Tibial nerve (tissue), 4 donors: ENCODE measurements around the gene USP9X. TPM values are rescaled to one million over a fixed set of nuclear protein-coding genes. Genes with fewer than 3 reads are reported as not detected.
"Not testable (repeated sequence)": the region's sequence is repeated elsewhere in the genome, so short reads cannot be mapped to it uniquely, and the experiment has no call there.

Source experiments
- DNase-seq, 2 donors: peaks; one replicate each; pipeline ENCODE4 v3.0.0-alpha.2; 2019; ENCODE audit warnings: low spot score in 2 of 2
- H3K27ac ChIP-seq, 4 donors: fragments of 200-600 bp; sonication (generic) in 3 of 4; one replicate each; pipeline ENCODE4 v1.5.1; 2017 to 2019; ENCODE audit warnings: mild to moderate bottlenecking in 1 of 4
- H3K27me3 ChIP-seq, 2 donors: fragments of 200-600 bp; sonication (generic) in 1 of 2; one replicate each; pipeline versions ENCODE4 v1.5.1 to v1.6.0; 2017 to 2019
- H3K36me3 ChIP-seq, 3 donors: fragments of 200-600 bp; sonication (generic); one replicate each; pipeline ENCODE4 v1.5.1; 2018 to 2019
- H3K4me1 ChIP-seq, 4 donors: fragments of 200-600 bp; sonication (generic) in 3 of 4; one replicate each; pipeline ENCODE4 v1.5.1; 2017 to 2019
- H3K4me3 ChIP-seq, 4 donors: fragments of 200-600 bp; sonication (generic) in 3 of 4; one replicate each; pipeline ENCODE4 v1.5.1; 2017 to 2019; ENCODE audit warnings: mild to moderate bottlenecking in 1 of 4, moderate library complexity in 1 of 4
- H3K9me3 ChIP-seq, 4 donors: fragments of 200-600 bp; sonication (generic) in 3 of 4; one replicate each; pipeline ENCODE4 v1.5.1; 2017 to 2019
- CTCF ChIP-seq, 5 experiments: fragments of 200-600 bp in 3 of 5; fragments of 450-650 bp in 2 of 5; sonication (generic) in 3 of 5; IDR thresholded peaks; one replicate each; pipeline ENCODE4 v1.5.1; 2016 to 2019; ENCODE audit warnings: antibody characterized with exemption in 5 of 5, mild to moderate bottlenecking in 3 of 5, moderate library complexity in 2 of 5
- EP300 ChIP-seq, 2 donors: sonication (generic); formaldehyde crosslinking; IDR thresholded peaks; one replicate each; pipeline ENCODE4 v1.6.1; 2017; ENCODE audit warnings: antibody characterized with exemption in 2 of 2, mild to moderate bottlenecking in 1 of 2
- POLR2A ChIP-seq, 2 donors: fragments of 450-650 bp; IDR thresholded peaks; one replicate each; pipeline ENCODE4 v1.6.1; 2017; ENCODE audit warnings: antibody characterized with exemption in 2 of 2, mild to moderate bottlenecking in 2 of 2, moderate library complexity in 2 of 2
- whole genome bisulfite sequencing, 2 donors: methylation state at CpG; one replicate each; pipeline ENCODE4 v1.1.5; 2018; 5-methylcytosine and 5-hydroxymethylcytosine counted together
- total RNA-seq, 4 donors: library from RNA; depleted of rRNA; stranded (reverse); fragments of >200 nt; gene quantifications; one replicate each; pipeline ENCODE4 v1.1.0, GENCODE V29; 2016

Gene USP9X
- total RNA-seq, 4 donors from 2014 or later, result 83.1 to 101 (median 97.2) TPM

- TF ChIP-seq CTCF (IDR thresholded peaks at IDR 0.05), result no peak
- TF ChIP-seq POLR2A (IDR thresholded peaks at IDR 0.05), result no peak
- no peak for TF ChIP-seq EP300 (IDR thresholded peaks at IDR 0.05)
- 92 to 93% methylated on average over 1 of the region's 1 CpG for WGBS, 2 donors
Observed at GRCh38 chrX:41198410-41198809, 113.2 kb downstream of the USP9X start.

DNA sequence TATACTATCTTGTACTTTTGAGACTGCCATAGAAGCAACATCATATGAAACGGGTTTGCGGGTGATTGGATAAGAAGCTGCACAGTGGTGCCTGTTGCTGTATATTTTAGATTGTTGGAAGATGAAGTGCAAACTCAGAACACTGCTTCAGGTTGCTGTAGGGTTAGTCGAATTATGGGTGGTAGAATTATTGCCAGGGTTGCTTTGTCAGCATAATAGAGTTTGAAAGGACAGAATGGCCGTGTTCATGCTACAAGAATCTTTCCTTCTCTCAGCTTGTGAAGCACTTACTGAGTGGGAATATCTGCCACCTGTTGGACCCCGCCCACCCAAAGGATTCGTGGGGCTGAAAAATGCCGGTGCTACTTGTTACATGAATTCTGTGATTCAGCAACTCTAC is 115.5 kb downstream of the USP9X start:
- Histone ChIP-seq H3K9me3 (no peaks in the 10 kb centered on the region), H3K27ac (no peak overlapping the region), H3K36me3 (peaks cover 0 to 79% (median 0%) of the 10 kb centered on the region in 3 donors), H3K4me1 (no peaks in the 10 kb centered on the region), H3K27me3 (no peaks in the 10 kb centered on the region), H3K4me3 (no peak overlapping the region)
- TF ChIP-seq POLR2A (IDR thresholded peaks at IDR 0.05), result no peak
- TF ChIP-seq EP300 (IDR thresholded peaks at IDR 0.05), result no peak
- no peak for TF ChIP-seq CTCF (IDR thresholded peaks at IDR 0.05)
- DNase-seq, result no peak
- WGBS, 2 donors, result 91 to 96% methylated on average over 6 to 7 of the region's 7 CpGs

More at GRCh38 chrX:41198410-41198809, 113.2 kb downstream of the USP9X start:
- DNase-seq, result no peak
- Histone ChIP-seq H3K27ac (no peak overlapping the region), H3K9me3 (no peaks in the 10 kb centered on the region), H3K4me1 (no peaks in the 10 kb centered on the region), H3K4me3 (no peak overlapping the region), H3K36me3 (peaks cover 0 to 74% (median 0%) of the 10 kb centered on the region in 3 donors), H3K27me3 (no peaks in the 10 kb centered on the region)

DNA sequence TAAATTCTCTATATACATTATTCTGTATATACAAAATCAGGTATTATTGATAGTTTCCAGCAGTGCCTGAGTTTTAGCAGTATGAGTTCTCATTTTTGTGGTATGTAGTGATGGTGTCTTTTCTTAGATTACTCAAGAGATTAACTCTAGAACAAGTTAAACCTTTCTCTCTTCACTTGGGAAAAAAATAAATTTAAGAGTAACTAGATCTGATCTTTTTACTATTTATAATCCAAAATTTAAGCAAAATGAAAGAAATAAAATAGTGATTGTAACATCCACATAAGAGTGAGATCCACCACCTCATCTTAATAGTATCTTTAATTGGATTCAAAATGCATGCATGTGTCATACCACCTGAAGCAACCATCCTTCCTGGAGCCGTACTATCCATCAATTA is 124.6 kb downstream of the USP9X start:
- no peak overlapping the region for H3K4me3 ChIP-seq
- H3K36me3 ChIP-seq, result peaks cover 0 to 68% (median 6%) of the 10 kb centered on the region in 3 donors
- WGBS, 2 donors, result 98 to 100% methylated on average over 1 of the region's 1 CpG

GRCh38 chrX:41224605-41225004 is 139.4 kb downstream of the USP9X start:
- Histone ChIP-seq H3K27me3 (no peaks in the 10 kb centered on the region), H3K9me3 (no peaks in the 10 kb centered on the region), H3K4me3 (no peak overlapping the region), H3K36me3 (peaks cover 0 to 49% (median 3%) of the 10 kb centered on the region in 3 donors), H3K27ac (no peak overlapping the region), H3K4me1 (no peaks in the 10 kb centered on the region)
- no peak for TF ChIP-seq EP300 (IDR thresholded peaks at IDR 0.05)
- no peak for TF ChIP-seq CTCF (IDR thresholded peaks at IDR 0.05)
- TF ChIP-seq POLR2A (IDR thresholded peaks at IDR 0.05), result no peak
- DNase-seq, result no peak
- WGBS, 2 donors, result 85 to 94% methylated on average over 5 of the region's 5 CpGs

More for the DNA sequence above, 124.6 kb downstream of the USP9X start:
- DNase-seq, result no peak
- TF ChIP-seq POLR2A (IDR thresholded peaks at IDR 0.05), result no peak
- TF ChIP-seq EP300 (IDR thresholded peaks at IDR 0.05), result no peak
- no peak for TF ChIP-seq CTCF (IDR thresholded peaks at IDR 0.05)
- H3K27me3 ChIP-seq, result no peaks in the 10 kb centered on the region
- H3K4me1 ChIP-seq, result no peaks in the 10 kb centered on the region
- peaks cover 0 to 16% (median 8%) of the 10 kb centered on the region in 4 donors for H3K9me3 ChIP-seq
- no peak overlapping the region for H3K27ac ChIP-seq

DNA sequence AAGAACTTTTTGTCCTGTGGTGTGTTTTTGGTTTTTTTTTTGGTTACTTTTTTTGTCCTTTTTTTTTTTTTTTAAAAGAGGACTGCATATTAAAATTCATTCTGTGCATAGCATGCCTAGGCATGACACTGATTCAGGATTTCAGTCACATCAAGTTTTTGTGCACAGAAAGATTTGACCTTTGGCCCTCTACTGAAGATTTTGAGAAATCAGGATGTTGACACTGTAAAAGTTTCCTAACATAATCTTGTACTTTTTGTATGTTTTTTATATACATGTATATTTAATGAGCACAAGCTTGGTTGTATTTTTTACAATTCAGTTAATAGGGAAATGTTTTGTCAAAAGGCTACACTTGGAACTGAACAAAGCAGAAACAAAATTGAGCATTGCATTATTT is 148.7 kb downstream of the USP9X start:
- Histone ChIP-seq H3K4me3 (no peak overlapping the region), H3K4me1 (no peaks in the 10 kb centered on the region), H3K27ac (no peak overlapping the region), H3K36me3 (peaks cover 0 to 34% (median 2%) of the 10 kb centered on the region in 3 donors), H3K9me3 (no peaks in the 10 kb centered on the region), H3K27me3 (no peaks in the 10 kb centered on the region)
- TF ChIP-seq CTCF (IDR thresholded peaks at IDR 0.05), result no peak
- TF ChIP-seq POLR2A (IDR thresholded peaks at IDR 0.05), result no peak
- no peak for TF ChIP-seq EP300 (IDR thresholded peaks at IDR 0.05)
- no peak for DNase-seq

- not testable (repeated sequence) for H3K4me3 ChIP-seq, DNase-seq, H3K9me3 ChIP-seq, H3K27ac ChIP-seq, H3K27me3 ChIP-seq, H3K4me1 ChIP-seq
- WGBS, 2 donors, result 92% methylated on average over 13 of the region's 13 CpGs
- H3K36me3 ChIP-seq, result peaks cover 0 to 33% (median 2%) of the 10 kb centered on the region in 3 donors
Observed at GRCh38 chrX:41234471-41234870, 149.2 kb downstream of the USP9X start.
